Liver (tissue), 3 donors: Measurements from ENCODE around the gene FLNB.

Source experiments
- ATF3 ChIP-seq: IDR thresholded peaks from 2 replicates; pipeline ENCODE4 v1.6.1; 2016; ENCODE audit warnings: antibody characterized with exemption
- CTCF ChIP-seq: fragments of 150-350 bp; IDR thresholded peaks from 2 replicates; pipeline ENCODE4 v1.5.1; 2017; ENCODE audit warnings: improper control_type of control experiment, low read depth, low read length; ENCODE audit not compliant: missing input control
- GABPA ChIP-seq, 2 donors: IDR thresholded peaks in 1 of 2; conservative IDR thresholded peaks in 1 of 2; 2 replicates each; pipeline ENCODE4 v1.6.1; 2016; ENCODE audit warnings: antibody characterized with exemption in 2 of 2, mild to moderate bottlenecking in 1 of 2, moderate library complexity in 1 of 2
- HNF4G ChIP-seq: IDR thresholded peaks from 2 replicates; pipeline ENCODE4 v1.6.1; 2016; ENCODE audit warnings: antibody characterized with exemption
- MAX ChIP-seq: IDR thresholded peaks from 2 replicates; pipeline ENCODE4 v1.6.1; 2016; ENCODE audit warnings: antibody characterized with exemption
- RAD21 ChIP-seq, 2 donors: IDR thresholded peaks; 2 replicates each; pipeline ENCODE4 v1.6.1; 2016; ENCODE audit warnings: antibody characterized with exemption in 2 of 2, mild to moderate bottlenecking in 2 of 2
- SP1 ChIP-seq: IDR thresholded peaks from 2 replicates; pipeline ENCODE4 v1.6.1; 2018; ENCODE audit warnings: antibody characterized with exemption, mild to moderate bottlenecking
- TAF1 ChIP-seq: conservative IDR thresholded peaks from 2 replicates; pipeline ENCODE4 v1.6.1; 2016; ENCODE audit warnings: antibody characterized with exemption, mild to moderate bottlenecking
- YY1 ChIP-seq: IDR thresholded peaks from 2 replicates; pipeline ENCODE4 v1.6.1; 2016; ENCODE audit warnings: antibody characterized with exemption, mild to moderate bottlenecking
- TF ChIP-seq, protein P1 (sequence below): IDR thresholded peaks from 2 replicates; pipeline ENCODE4 v1.6.1; 2016; ENCODE audit warnings: antibody characterized with exemption, mild to moderate bottlenecking
- TF ChIP-seq, protein P2 (sequence below): IDR thresholded peaks from 2 replicates; pipeline ENCODE4 v1.6.1; 2016; ENCODE audit warnings: antibody characterized with exemption
- donor health status: healthy.
- donor health status: healthy.

- TF ChIP-seq CTCF, result no peak
- TF ChIP-seq YY1, result no peak
- TF ChIP-seq, protein P1, sequence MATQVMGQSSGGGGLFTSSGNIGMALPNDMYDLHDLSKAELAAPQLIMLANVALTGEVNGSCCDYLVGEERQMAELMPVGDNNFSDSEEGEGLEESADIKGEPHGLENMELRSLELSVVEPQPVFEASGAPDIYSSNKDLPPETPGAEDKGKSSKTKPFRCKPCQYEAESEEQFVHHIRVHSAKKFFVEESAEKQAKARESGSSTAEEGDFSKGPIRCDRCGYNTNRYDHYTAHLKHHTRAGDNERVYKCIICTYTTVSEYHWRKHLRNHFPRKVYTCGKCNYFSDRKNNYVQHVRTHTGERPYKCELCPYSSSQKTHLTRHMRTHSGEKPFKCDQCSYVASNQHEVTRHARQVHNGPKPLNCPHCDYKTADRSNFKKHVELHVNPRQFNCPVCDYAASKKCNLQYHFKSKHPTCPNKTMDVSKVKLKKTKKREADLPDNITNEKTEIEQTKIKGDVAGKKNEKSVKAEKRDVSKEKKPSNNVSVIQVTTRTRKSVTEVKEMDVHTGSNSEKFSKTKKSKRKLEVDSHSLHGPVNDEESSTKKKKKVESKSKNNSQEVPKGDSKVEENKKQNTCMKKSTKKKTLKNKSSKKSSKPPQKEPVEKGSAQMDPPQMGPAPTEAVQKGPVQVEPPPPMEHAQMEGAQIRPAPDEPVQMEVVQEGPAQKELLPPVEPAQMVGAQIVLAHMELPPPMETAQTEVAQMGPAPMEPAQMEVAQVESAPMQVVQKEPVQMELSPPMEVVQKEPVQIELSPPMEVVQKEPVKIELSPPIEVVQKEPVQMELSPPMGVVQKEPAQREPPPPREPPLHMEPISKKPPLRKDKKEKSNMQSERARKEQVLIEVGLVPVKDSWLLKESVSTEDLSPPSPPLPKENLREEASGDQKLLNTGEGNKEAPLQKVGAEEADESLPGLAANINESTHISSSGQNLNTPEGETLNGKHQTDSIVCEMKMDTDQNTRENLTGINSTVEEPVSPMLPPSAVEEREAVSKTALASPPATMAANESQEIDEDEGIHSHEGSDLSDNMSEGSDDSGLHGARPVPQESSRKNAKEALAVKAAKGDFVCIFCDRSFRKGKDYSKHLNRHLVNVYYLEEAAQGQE, result no peak
- TF ChIP-seq ATF3, result no peak
- TF ChIP-seq SP1, result no peak
- TF ChIP-seq GABPA (IDR thresholded peaks at IDR 0.05 in 1 of 2, conservative IDR thresholded peaks at IDR 0.05 in 1 of 2), result no peak
- TF ChIP-seq MAX, result no peak
- no peak for TF ChIP-seq HNF4G
- TF ChIP-seq, protein P2, sequence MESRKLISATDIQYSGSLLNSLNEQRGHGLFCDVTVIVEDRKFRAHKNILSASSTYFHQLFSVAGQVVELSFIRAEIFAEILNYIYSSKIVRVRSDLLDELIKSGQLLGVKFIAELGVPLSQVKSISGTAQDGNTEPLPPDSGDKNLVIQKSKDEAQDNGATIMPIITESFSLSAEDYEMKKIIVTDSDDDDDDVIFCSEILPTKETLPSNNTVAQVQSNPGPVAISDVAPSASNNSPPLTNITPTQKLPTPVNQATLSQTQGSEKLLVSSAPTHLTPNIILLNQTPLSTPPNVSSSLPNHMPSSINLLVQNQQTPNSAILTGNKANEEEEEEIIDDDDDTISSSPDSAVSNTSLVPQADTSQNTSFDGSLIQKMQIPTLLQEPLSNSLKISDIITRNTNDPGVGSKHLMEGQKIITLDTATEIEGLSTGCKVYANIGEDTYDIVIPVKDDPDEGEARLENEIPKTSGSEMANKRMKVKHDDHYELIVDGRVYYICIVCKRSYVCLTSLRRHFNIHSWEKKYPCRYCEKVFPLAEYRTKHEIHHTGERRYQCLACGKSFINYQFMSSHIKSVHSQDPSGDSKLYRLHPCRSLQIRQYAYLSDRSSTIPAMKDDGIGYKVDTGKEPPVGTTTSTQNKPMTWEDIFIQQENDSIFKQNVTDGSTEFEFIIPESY, result no peak
- no peak for TF ChIP-seq TAF1
- no peak for TF ChIP-seq RAD21 (IDR thresholded peaks at IDR 0.05)
Measured at GRCh38 chr3:58003093-58003492, 5.1 kb upstream of the FLNB start.
